Naive thymus-derived CD4-positive, alpha-beta T cell (primary cell): ENCODE measurements around the gene MMD2. TPM values are rescaled to one million over a fixed set of nuclear protein-coding genes. Genes with fewer than 3 reads are reported as not detected.

Experiments used
- ATAC-seq: fragments of 150-1000 bp; cut with Tn5 transposase; 2 replicates; pipeline ENCODE4 v1.10.0; 2021; ENCODE audit warnings: mild to moderate bottlenecking, moderate library complexity
- CTCF ChIA-PET: fragments of 350-600 bp; sonication (Branson Sonifier 250); formaldehyde crosslinking; loops from one replicate; lab custom pipeline; 2021; ENCODE audit warnings: antibody characterized with exemption; lab: Charles Lee
- POLR2A ChIA-PET: fragments of 350-600 bp; sonication (Branson Sonifier 250); formaldehyde crosslinking; loops from one replicate; lab custom pipeline; 2021; ENCODE audit warnings: antibody characterized with exemption, inconsistent platforms; lab: Charles Lee
- DNase-seq, 9 donors: peaks; one replicate each; pipeline versions ENCODE4 v3.0.0 to v3.0.0-alpha.2; 2020 to 2022; ENCODE audit warnings: mixed read lengths in 1 of 9
- H3K27ac ChIP-seq: one replicate; pipeline ENCODE4 v1.7.0; 2013; ENCODE audit warnings: mild to moderate bottlenecking, low read depth, low read length, moderate library complexity
- H3K27me3 ChIP-seq, 2 donors: one replicate each; pipeline ENCODE4 v1.7.0; 2013; ENCODE audit warnings: low read length in 2 of 2, mild to moderate bottlenecking in 2 of 2, moderate library complexity in 2 of 2; ENCODE audit not compliant: control insufficient read depth in 2 of 2, insufficient read depth in 2 of 2
- H3K36me3 ChIP-seq, 3 experiments: 1 replicate in 2 of 3; 2 replicates in 1 of 3; pipeline ENCODE4 v1.7.0; 2013; ENCODE audit warnings: low read length in 3 of 3, mild to moderate bottlenecking in 3 of 3, moderate library complexity in 1 of 3; ENCODE audit not compliant: insufficient read depth in 3 of 3, control insufficient read depth in 2 of 3
- H3K4me1 ChIP-seq, 2 donors: one replicate each; pipeline ENCODE4 v1.7.0; 2013; ENCODE audit warnings: low read length in 2 of 2, mild to moderate bottlenecking in 2 of 2, moderate library complexity in 1 of 2; ENCODE audit not compliant: control insufficient read depth in 2 of 2, insufficient read depth in 2 of 2
- H3K4me3 ChIP-seq: 2 replicates; pipeline ENCODE4 v1.7.0; 2013; ENCODE audit warnings: mild to moderate bottlenecking, low read length
- H3K9me3 ChIP-seq, 3 experiments: 1 replicate in 2 of 3; 2 replicates in 1 of 3; pipeline ENCODE4 v1.7.0; 2013; ENCODE audit warnings: low read length in 3 of 3; ENCODE audit not compliant: control insufficient read depth in 2 of 3
- H3K27ac Mint-ChIP-seq, 9 donors: one replicate each; pipeline ENCODE4 v1.8.0; 2020 to 2022; ENCODE audit warnings: mixed read lengths in 9 of 9, mild to moderate bottlenecking in 8 of 9, moderate library complexity in 5 of 9, inconsistent platforms in 2 of 9
- H3K27me3 Mint-ChIP-seq, 5 donors: one replicate each; pipeline ENCODE4 v1.8.0; 2021 to 2022; ENCODE audit warnings: mixed read lengths in 5 of 5, mild to moderate bottlenecking in 1 of 5
- H3K36me3 Mint-ChIP-seq, 5 donors: one replicate each; pipeline ENCODE4 v1.8.0; 2020 to 2022; ENCODE audit warnings: mixed read lengths in 5 of 5, mild to moderate bottlenecking in 3 of 5, inconsistent platforms in 1 of 5
- H3K4me1 Mint-ChIP-seq, 7 donors: one replicate each; pipeline ENCODE4 v1.8.0; 2020 to 2022; ENCODE audit warnings: mixed read lengths in 7 of 7, mild to moderate bottlenecking in 3 of 7, inconsistent platforms in 1 of 7
- H3K4me3 Mint-ChIP-seq, 10 donors: one replicate each; pipeline ENCODE4 v1.8.0; 2020 to 2022; ENCODE audit warnings: mild to moderate bottlenecking in 10 of 10, mixed read lengths in 10 of 10, moderate library complexity in 6 of 10, inconsistent platforms in 2 of 10
- H3K9me3 Mint-ChIP-seq, 11 donors: one replicate each; pipeline ENCODE4 v1.8.0; 2020 to 2022; ENCODE audit warnings: mixed read lengths in 11 of 11, mild to moderate bottlenecking in 4 of 11, inconsistent platforms in 1 of 11, moderate library complexity in 1 of 11
- intact Hi-C, 2 donors: fragments of 100-400 bp; cut with micrococcal nuclease; formaldehyde crosslinking; loops; one replicate each; pipeline ENCODE4 v1.15.1; 2023
- polyA plus RNA-seq, 2 donors: library from polyadenylated mRNA; unstranded; fragments of 300-500 nt; fragmentation: Illumina TruSeq; gene quantifications; one replicate each; pipeline ENCODE4 v1.2.3, GENCODE V29; 2021
- total RNA-seq, 6 experiments: library from RNA in 5 of 6; stranded (reverse) in 5 of 6; gene quantifications; 1 replicate in 5 of 6; 2 replicates in 1 of 6; pipeline ENCODE4 v1.2.3 and lab custom pipeline; 2021 to 2026

The MMD2 gene, protein sequence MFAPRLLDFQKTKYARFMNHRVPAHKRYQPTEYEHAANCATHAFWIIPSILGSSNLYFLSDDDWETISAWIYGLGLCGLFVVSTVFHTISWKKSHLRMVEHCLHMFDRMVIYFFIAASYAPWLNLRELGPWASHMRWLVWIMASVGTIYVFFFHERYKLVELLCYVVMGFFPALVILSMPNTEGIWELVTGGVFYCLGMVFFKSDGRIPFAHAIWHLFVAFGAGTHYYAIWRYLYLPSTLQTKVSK
- total RNA-seq (not detected), polyA plus RNA-seq (not detected), total RNA-seq (lab: John Stamatoyannopoulos, UW) (not detected)

DNA sequence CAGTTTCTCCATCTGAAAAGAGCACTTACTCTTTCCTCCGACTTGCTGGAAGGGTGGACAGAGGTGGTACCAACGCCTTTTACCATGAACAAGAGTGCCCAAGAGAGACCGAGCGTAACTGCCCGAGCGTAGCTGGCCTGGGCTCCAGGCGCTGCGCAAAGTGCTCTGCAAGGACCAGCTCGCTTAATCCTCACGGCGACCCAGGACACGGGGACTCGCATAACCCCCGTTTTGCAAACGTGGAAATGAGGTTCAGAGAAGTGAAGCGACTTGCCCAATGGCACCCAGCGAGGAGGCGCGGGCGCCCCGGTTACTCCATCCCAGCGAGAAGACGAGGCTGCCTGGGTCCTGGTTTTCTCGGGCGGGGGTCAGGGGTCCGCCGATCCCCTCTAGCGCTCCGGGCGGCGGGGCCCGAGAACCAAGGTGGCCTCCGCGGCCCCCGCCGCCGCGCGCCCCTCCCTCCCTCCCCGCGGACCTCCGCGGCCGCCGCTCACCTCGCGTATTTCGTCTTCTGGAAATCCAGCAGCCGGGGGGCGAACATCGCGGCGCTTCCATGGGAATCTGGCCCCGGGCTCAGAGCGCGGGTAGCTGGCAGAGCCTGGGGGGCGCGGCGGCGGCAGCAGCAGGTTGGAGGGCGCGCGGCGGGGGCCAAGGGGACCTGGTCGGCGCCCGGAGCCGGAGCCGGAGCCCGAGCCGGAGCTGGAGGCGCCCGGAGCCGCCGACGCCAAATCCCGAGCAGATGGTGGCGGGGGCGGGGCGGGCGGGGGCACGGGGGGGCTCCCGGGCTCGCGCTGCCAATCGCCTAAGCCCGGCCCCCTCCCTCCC, at the start of gene MMD2:
TSS of gene MMD2 (minus strand) at position 711 of the 825 bp plus-strand sequence. CDS start at position 541, 170 bp downstream.
- intact Hi-C loops: no loop called here
- H3K9me3 Mint-ChIP-seq: peaks cover 0 to 5% (median 0%) of the 10 kb centered on the region in 11 donors
- H3K27ac Mint-ChIP-seq: no peak within 1 kb of the TSS
- POLR2A ChIA-PET: no interaction called here
- DNase-seq (no peak), ATAC-seq (no peak)
- Histone ChIP-seq H3K27me3 (peaks cover 0 to 8% of the 10 kb centered on the region in 2 donors), H3K4me1 (no peaks in the 10 kb centered on the region), H3K4me3 (no peak within 1 kb of the TSS), H3K36me3 (no peaks in the 10 kb centered on the region), H3K9me3 (no peaks in the 10 kb centered on the region), H3K27ac (no peak within 1 kb of the TSS)
- peak within 1 kb of the TSS in 9 of 10 donors; percentile 70 to 89 (median 80) for H3K4me3 Mint-ChIP-seq
- peaks cover 0 to 9% (median 7%) of the 10 kb centered on the region in 7 donors for H3K4me1 Mint-ChIP-seq
- peaks cover 0 to 6% (median 0%) of the 10 kb centered on the region in 5 donors for H3K36me3 Mint-ChIP-seq
- CTCF ChIA-PET: no interaction called here
- H3K27me3 Mint-ChIP-seq: peaks cover 26 to 62% (median 38%) of the 10 kb centered on the region in 5 donors

DNA sequence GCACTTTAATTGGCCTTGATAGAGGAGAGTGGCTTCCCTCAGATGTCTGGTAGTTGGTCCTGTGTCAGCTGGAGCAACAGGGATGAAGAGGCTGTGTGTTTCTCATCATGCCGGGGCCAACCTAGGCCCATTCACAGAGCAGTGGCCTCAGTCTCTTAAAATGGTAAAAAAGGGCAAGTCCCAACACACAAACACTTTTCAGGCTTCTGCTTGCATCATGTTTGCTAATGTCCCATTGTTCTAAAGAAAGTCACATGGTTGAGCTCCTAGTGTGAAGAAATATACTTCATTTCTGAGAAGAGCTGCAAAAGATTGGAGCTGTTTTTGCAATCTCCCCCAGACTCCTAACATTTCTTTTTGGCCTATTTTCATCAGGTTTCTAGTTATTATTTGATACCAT, 46.1 kb upstream of the MMD2 start:
- Histone ChIP-seq H3K27ac (no peak overlapping the region), H3K4me3 (no peak overlapping the region), H3K36me3 (peaks cover 0 to 18% (median 2%) of the 10 kb centered on the region in 3 experiments), H3K4me1 (no peaks in the 10 kb centered on the region), H3K27me3 (no peaks in the 10 kb centered on the region), H3K9me3 (no peaks in the 10 kb centered on the region)
- no peak for ATAC-seq
- Mint-ChIP-seq H3K36me3 (peaks cover 14 to 61% (median 44%) of the 10 kb centered on the region in 5 donors), H3K27ac (no peak overlapping the region), H3K4me3 (no peak overlapping the region), H3K27me3 (no peaks in the 10 kb centered on the region), H3K4me1 (peaks cover 0 to 6% (median 0%) of the 10 kb centered on the region in 7 donors), H3K9me3 (peaks cover 0 to 11% (median 4%) of the 10 kb centered on the region in 11 donors)
- intact Hi-C loops: no loop called here
- DNase-seq: no peak
- CTCF ChIA-PET: no interaction called here
- POLR2A ChIA-PET: no interaction called here

DNA sequence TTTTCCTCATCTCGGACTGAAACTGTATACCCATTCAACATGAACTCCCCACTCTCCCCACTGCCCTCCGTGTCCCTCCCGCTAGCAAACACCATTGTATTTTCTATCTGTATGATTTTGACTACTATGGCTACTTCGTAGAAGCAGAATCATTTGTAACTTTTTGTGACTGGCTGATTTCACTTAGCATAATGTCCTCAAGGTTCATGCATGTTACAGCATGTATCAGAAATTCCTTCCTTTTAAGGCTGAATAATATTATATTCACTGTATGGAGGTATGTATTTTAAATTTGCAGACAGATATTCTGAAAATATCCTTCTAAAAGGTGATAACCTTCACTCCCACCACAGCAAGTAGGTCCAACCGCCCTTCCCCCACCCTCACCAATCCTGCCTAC, 42.9 kb upstream of the MMD2 start:
- H3K9me3 Mint-ChIP-seq: no peaks in the 10 kb centered on the region
- CTCF ChIA-PET: no interaction called here
- intact Hi-C loops: no loop called here

DNA sequence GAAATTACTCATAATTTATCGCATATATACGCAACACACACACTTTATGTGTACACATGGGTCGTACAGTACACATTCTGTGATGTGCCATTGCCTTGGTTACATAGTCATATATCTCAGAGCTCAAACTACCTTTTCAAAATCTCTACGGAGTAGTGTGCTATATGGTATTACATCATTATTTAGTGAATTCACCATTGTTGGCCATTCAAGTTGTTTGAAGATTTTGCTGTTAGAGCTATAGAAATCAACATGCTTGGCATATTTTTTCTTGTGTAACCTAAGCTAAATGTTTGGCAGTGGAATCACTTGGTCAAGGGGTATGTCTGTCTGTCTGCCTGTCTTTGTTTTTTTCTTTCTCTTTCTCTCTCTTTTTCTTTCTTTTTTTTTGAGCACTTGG, 42.0 kb upstream of the MMD2 start:
- ChIA-PET CTCF (interaction anchor here (0.6 kb wide), 1 partner anchor 156 kb away, joined by 3 read pairs; no protein-coding TSS in a partner anchor), POLR2A (no interaction called here)
- no peaks in the 10 kb centered on the region for H3K9me3 Mint-ChIP-seq
- Histone ChIP-seq H3K9me3 (no peaks in the 10 kb centered on the region), H3K4me1 (no peaks in the 10 kb centered on the region), H3K36me3 (peaks cover 0 to 41% (median 2%) of the 10 kb centered on the region in 3 experiments), H3K27me3 (no peaks in the 10 kb centered on the region), H3K4me3 (no peak overlapping the region), H3K27ac (no peak overlapping the region)
- H3K4me3 Mint-ChIP-seq: no peak overlapping the region
- no peaks in the 10 kb centered on the region for H3K27me3 Mint-ChIP-seq
- no peak for ATAC-seq
- H3K4me1 Mint-ChIP-seq: peaks cover 0 to 22% (median 13%) of the 10 kb centered on the region in 7 donors
- H3K27ac Mint-ChIP-seq: no peak overlapping the region
- intact Hi-C loops: no loop called here
- H3K36me3 Mint-ChIP-seq: peaks cover 19 to 50% (median 29%) of the 10 kb centered on the region in 5 donors
- DNase-seq: no peak

More for the DNA sequence above, 42.9 kb upstream of the MMD2 start:
- H3K27me3 Mint-ChIP-seq: no peaks in the 10 kb centered on the region
- H3K36me3 ChIP-seq: peaks cover 0 to 32% (median 2%) of the 10 kb centered on the region in 3 experiments
- H3K9me3 ChIP-seq: no peaks in the 10 kb centered on the region
- H3K27ac ChIP-seq: no peak overlapping the region
- peaks cover 0 to 22% (median 9%) of the 10 kb centered on the region in 7 donors for H3K4me1 Mint-ChIP-seq
- peak overlapping the region in 2 of 9 donors; percentile 21 to 39 for H3K27ac Mint-ChIP-seq
- no peak for ATAC-seq
- H3K4me1 ChIP-seq: no peaks in the 10 kb centered on the region
- peaks cover 14 to 49% (median 29%) of the 10 kb centered on the region in 5 donors for H3K36me3 Mint-ChIP-seq
- no peaks in the 10 kb centered on the region for H3K27me3 ChIP-seq
- DNase-seq: no peak
- no peak overlapping the region for H3K4me3 Mint-ChIP-seq
- H3K4me3 ChIP-seq: no peak overlapping the region
- POLR2A ChIA-PET: no interaction called here

DNA sequence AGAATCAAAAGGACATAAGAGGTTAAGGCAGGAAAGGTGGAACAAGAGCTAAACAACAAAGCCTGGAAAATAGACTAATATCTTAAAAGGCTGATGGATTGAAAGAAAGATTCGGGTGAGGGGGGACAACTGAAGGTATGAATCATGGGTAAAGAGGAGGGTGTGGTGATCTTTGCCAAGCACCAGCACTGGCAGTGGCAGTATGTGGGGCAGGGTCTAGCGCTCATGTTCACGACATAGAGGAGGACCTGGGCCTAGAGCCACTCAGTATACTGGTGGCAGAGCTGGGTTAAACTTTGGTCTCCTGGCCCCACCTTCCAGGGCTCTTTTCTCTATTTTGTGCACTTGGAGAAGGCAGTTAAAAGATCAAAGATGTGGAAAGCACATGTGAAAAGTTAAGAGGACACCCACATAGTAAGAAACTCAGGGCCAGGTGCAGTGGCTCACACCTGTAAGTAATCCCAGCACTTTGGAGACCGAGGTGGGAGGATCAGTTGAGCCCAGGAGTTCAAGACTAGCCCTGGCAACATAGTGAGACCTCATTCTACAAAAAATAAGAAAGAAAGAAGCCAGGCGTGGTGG, 40.5 kb upstream of the MMD2 start:
- Mint-ChIP-seq H3K4me3 (no peak overlapping the region), H3K4me1 (peaks cover 0 to 26% (median 13%) of the 10 kb centered on the region in 7 donors), H3K9me3 (no peaks in the 10 kb centered on the region), H3K27me3 (no peaks in the 10 kb centered on the region), H3K27ac (peak overlapping the region in 7 of 9 donors; percentile 6 to 72 (median 37)), H3K36me3 (peaks cover 19 to 45% (median 24%) of the 10 kb centered on the region in 5 donors)
- Histone ChIP-seq H3K36me3 (peaks cover 0 to 56% (median 9%) of the 10 kb centered on the region in 3 experiments), H3K4me3 (no peak overlapping the region), H3K27ac (no peak overlapping the region), H3K4me1 (no peaks in the 10 kb centered on the region), H3K9me3 (no peaks in the 10 kb centered on the region), H3K27me3 (no peaks in the 10 kb centered on the region)
- intact Hi-C loops: no loop called here
- DNase-seq: no peak
- ChIA-PET CTCF (interaction anchor here (1.1 to 1.4 kb wide), 2 partner anchors 21 to 25 kb away, joined by 3 to 4 read pairs; no protein-coding TSS in a partner anchor), POLR2A (interaction anchor here (1.1 kb wide), 1 partner anchor 8 kb away, joined by 3 read pairs; no protein-coding TSS in a partner anchor)
- ATAC-seq: no peak

DNA sequence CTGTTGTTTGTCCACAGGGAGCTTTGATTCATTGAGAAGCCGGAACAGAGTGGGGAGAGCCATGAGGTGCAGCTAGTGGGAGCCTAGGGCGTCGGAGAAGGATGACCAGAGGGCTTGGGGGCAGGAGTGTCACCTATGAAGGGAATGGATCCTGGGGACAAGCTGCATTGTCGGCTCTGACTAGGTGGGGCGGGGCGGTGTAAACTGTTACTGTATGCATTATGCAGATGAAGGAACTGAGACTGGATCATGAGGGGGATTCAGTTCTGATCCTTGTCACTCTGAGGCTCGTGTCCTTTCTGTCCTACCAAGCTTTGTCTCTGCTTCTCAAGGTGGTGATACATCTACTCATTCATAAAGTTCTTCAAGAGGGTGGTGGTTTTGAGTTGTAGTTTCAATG, 39.9 kb upstream of the MMD2 start:
- H3K27me3 ChIP-seq: no peaks in the 10 kb centered on the region
- intact Hi-C loops: no loop called here
- H3K4me1 Mint-ChIP-seq: peaks cover 0 to 26% (median 13%) of the 10 kb centered on the region in 7 donors
- ATAC-seq: no peak
- H3K4me3 ChIP-seq: no peak overlapping the region
- ChIA-PET CTCF (interaction anchor here (1.1 to 1.4 kb wide), 2 partner anchors 20 to 25 kb away, joined by 3 to 4 read pairs; no protein-coding TSS in a partner anchor), POLR2A (interaction anchor here (1.1 kb wide), 1 partner anchor 8 kb away, joined by 3 read pairs; no protein-coding TSS in a partner anchor)
- no peak overlapping the region for H3K4me3 Mint-ChIP-seq
- H3K4me1 ChIP-seq: no peaks in the 10 kb centered on the region
- no peak overlapping the region for H3K27ac ChIP-seq
- H3K36me3 Mint-ChIP-seq: peaks cover 19 to 39% (median 22%) of the 10 kb centered on the region in 5 donors
- H3K9me3 Mint-ChIP-seq: no peaks in the 10 kb centered on the region
- H3K9me3 ChIP-seq: no peaks in the 10 kb centered on the region
- H3K27me3 Mint-ChIP-seq: no peaks in the 10 kb centered on the region
- peaks cover 0 to 62% (median 7%) of the 10 kb centered on the region in 3 experiments for H3K36me3 ChIP-seq
- no peak for DNase-seq
- H3K27ac Mint-ChIP-seq: peak overlapping the region in 8 of 9 donors; percentile 0 to 83 (median 31)
